Stimulated activated CD4-positive, alpha-beta T cell treated with anti-CD3 and anti-CD28 coated beads, Interleukin-1b, Interleukin-23, amount 100 ng/mL, for 4 hours (primary cell): ENCODE results near the gene RAB11FIP3.

Experiments
- DNase-seq, 2 donors: peaks; one replicate each; pipeline ENCODE4 v3.0.0-alpha.2; 2020; ENCODE audit warnings: low read depth in 2 of 2

The RAB11FIP3 gene

GRCh38 chr16:424033-424622 lies 1.3 kb upstream of the RAB11FIP3 start:
- no peak for DNase-seq

- DNase-seq = no peak
These were observed 797 bp upstream of the RAB11FIP3 start for GRCh38 chr16:424623-425081.

DNA sequence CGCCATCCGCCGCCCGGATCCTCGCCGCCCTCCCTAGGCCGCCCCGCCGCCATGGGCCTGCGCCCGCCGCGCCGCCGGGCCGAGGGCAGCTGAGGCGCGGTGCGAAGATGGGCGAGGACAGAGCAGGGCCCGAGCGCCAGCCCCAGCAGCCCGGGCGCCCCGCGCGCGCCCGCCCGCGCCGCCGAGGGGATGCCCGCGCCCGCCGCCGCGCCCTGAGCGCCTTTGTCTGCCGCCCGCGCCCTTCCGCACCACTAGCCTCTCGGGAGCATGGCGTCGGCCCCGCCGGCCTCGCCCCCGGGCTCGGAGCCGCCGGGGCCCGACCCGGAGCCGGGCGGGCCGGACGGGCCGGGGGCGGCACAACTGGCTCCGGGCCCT lies 278 bp downstream of the RAB11FIP3 start:
- DNase-seq = peak; percentile 8 to 43

- no peak for DNase-seq
These were observed 861 bp downstream of the RAB11FIP3 start for GRCh38 chr16:426115-426905.

GRCh38 chr16:426906-427249 lies 1.4 kb downstream of the RAB11FIP3 start:
- DNase-seq = no peak

- DNase-seq = no peak
These were observed 1.8 kb downstream of the RAB11FIP3 start for GRCh38 chr16:427250-427649.

DNA sequence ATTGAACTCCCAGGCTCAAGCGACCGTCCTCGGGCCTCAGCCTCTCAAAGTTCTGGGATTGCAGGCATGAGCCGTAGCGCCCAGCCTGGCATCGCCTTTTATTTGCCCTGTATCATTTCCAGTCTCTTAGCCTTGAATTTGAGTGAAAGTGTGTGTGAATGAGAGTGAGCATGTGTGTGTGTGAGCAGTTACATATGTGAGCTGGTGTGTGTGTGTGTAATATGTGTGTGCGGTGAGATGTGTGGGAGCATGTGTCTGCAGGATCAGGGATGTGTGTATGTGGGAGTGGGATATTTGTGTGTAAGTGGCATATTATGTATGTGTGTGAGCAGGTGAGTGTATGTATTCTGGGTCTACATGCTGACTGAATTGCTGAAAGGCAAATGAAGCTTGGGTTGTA lies 5.5 kb downstream of the RAB11FIP3 start:
- no peak for DNase-seq

DNA sequence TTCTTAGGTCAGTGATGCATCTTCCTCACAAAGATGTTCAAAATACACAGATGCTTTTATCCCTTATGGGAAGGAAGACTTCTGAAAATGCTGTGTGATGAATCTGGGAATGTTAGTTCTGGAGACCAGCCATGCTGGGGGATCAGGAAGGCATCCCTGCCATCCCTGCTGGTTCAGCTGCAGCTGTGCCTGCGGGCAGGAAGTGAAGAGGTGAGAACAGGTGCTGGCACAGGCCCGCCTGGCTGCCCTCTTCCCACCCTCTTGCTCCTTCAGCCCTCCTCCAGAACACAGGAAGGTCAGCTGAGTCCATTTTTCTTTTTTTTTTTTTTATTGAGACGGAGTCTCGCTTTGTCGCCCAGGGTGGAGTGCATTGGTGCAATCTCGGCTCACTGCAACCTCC lies 15.2 kb downstream of the RAB11FIP3 start:
- no peak for DNase-seq

GRCh38 chr16:441447-441846 lies 16.0 kb downstream of the RAB11FIP3 start:
- no peak for DNase-seq

DNA sequence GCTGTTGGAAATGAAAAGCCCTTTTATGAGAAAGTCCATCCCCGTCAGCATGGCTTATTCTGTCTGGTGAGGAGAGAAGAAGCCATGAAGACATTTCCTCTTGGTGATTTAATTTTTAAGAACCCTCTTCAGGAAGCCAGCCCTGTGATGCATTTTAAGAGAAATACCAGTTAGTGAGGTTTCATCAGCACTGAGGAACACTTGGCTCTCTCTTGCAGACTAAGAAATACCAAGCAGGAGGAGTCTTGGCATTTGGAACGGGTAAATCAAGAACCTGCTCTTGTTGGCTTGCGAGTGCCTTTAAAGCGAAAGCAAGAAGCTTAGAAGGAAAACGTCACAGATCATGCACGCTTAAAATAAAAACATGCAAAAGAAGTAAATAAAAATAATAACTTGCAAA lies 17.5 kb downstream of the RAB11FIP3 start:
- no peak for DNase-seq

DNA sequence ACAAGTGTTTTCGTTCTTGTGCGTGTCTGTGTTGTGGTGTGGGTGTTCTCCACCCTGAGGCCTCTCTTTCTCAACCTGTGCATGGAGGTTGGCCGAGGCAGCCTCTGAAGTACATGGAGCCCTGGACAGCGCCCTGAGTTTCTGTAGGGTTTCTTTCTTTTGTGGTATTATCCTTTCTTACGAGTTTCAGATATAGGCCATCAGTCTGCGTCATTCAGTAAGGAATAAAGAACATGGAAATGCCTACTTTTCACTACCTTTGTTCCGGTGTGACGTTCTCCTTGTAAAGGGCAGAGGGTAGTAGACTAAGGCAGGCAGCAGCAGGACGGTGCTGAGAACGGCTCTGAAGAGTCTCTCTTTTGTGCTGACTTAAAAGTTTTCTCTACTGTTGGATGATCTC lies 18.6 kb downstream of the RAB11FIP3 start:
- no peak for DNase-seq

GRCh38 chr16:445566-445965 lies 20.1 kb downstream of the RAB11FIP3 start:
- DNase-seq = no peak

GRCh38 chr16:450385-450784 lies 24.9 kb downstream of the RAB11FIP3 start:
- DNase-seq = no peak

GRCh38 chr16:450785-451512 lies 25.5 kb downstream of the RAB11FIP3 start:
- no peak for DNase-seq

DNA sequence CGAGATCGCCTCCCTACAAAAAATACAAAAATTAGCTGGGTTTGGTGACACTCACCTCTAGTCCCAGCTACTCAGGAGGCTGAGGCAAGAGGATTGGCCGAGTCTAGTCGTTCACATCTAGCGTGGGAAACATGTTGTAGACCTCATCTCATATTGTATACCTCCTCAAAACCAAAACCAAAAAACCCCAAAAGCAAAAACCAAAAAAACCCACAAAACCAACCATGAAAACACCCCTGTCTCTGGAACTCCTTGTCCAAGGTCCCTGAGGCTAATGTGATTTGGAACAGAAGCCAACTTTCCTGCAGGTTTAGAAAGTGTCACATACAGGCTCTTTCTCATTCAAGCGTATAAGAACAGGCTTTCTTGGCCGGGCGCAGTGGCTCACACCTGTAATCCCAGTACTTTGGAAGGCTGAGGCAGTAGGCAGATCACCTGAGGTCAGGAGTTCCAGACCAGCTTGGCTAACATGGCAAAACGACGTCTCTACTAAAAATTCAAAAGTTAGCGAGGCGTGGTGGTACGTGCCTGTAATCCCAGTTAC lies 29.0 kb downstream of the RAB11FIP3 start:
- DNase-seq = no peak

- no peak for DNase-seq
These were observed 30.0 kb downstream of the RAB11FIP3 start for GRCh38 chr16:455453-455852.

DNA sequence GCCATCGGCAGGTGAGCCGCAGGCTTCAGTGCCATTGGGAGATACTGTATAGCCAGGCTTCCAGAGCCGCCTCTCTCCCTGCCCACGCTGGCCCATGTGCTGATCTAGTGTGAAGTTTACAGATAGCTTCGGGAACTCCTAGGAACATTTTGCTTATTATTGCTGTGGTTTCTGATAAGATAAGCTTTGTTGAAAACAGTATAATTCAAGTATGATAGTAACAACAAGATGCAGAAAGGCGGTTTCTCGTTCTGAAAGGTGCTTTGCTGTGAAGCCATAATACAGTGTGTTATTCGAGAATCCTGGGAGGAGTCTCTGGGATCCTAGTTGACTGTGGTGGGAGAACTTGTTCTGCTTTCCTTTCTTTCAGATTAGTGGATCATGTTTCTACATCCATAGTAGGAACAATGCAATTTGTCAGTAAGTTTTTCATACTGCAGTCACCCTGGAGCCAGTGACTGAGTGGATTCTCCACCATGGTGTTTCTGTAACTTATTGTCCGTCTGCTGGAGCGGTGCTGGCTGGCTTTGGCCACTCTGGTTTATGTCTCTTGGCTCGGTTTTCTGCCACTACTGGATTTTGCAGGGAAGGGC lies 31.5 kb downstream of the RAB11FIP3 start:
- DNase-seq = no peak

- DNase-seq = no peak
These were observed 32.4 kb downstream of the RAB11FIP3 start for GRCh38 chr16:457732-458400.

- DNase-seq = no peak
These were observed 34.3 kb downstream of the RAB11FIP3 start for GRCh38 chr16:459761-460160.

DNA sequence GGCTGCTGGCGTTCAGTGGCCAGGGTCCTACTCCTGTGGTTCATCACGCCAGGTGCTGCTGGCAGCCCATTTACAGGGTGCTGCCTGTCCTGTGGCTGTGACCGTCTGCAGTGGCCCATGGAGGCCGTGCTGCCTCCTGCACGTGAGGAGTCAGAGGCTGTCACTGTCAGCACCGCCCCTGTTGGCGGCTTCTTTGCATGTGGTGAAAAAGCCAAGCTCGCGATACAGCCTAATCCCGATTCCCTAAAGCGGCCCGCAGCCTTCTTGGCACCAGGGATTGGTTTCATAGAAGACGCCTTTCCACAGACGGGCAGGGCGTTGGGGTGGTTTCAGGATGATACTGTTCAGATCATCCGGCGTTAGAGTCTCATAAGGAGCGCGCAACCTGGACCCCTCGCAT lies 35.3 kb downstream of the RAB11FIP3 start:
- DNase-seq = no peak

- no peak for DNase-seq
These were observed 37.6 kb downstream of the RAB11FIP3 start for GRCh38 chr16:463071-463470.

DNA sequence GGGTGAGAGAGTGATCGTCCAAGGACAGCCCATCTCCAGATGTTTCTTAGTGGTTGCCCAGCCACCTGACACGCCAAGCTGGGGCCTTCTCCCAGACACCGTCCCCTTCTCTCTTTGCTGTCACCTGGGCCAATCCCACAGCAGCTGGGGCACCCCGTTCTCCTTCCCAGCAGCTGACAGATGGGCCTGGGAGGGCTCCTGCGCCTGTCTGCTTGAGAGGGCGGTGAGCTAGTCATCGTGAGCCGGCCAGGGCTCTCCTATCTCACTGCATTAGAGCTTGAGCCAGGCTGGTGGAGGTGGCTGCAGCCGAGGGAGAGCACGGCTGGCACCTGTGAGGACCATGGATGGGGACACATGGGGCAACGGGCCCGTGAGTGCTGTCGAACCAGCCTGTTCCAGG lies 41.2 kb downstream of the RAB11FIP3 start:
- DNase-seq = no peak
